ENCODE data around the gene ANK3. TPM values are rescaled to one million over a fixed set of nuclear protein-coding genes. Genes with fewer than 3 reads are reported as not detected.

Gene ANK3
- polyA plus RNA-seq, 1 donor (not counting 4 experiments of a cell fraction or from before 2014, with no cell fraction given), result 8.3 TPM

GRCh38 chr10:59984415-59984814 is 405.3 kb downstream of the ANK3 start:
- no peak overlapping the region for H3K4me2 ChIP-seq (ENCODE audit: control insufficient read depth, extremely low read depth, insufficient read depth, low read depth, low read length)
- H2AFZ ChIP-seq (ENCODE audit: control insufficient read depth, low read length), result no peak overlapping the region
- dilution Hi-C loops (cut with MboI; ENCODE audit: extremely low pct_ligation_motif_present, low sequenced_read_pairs), result no loop called here
- no peaks in the 10 kb centered on the region for H3K27me3 ChIP-seq (ENCODE audit: control insufficient read depth, extremely low read depth, insufficient read depth, low read length)
- FAIRE-seq, result no peak
- H3K4me3 ChIP-seq (ENCODE audit: control insufficient read depth in 2 of 3, extremely low read depth in 1 of 3, insufficient read depth in 2 of 3, low read depth in 1 of 3, low read length in 3 of 3), result no peak overlapping the region
- TF ChIP-seq CTCF (optimal IDR thresholded peaks at IDR 0.05 in 1 of 3, IDR thresholded peaks at IDR 0.05 in 1 of 3, conservative IDR thresholded peaks at IDR 0.05 in 1 of 3; ENCODE audit: extremely low read depth in 1 of 3, insufficient read depth in 2 of 3, low read length in 3 of 3) (no peak), EZH2 (IDR thresholded peaks at IDR 0.05; ENCODE audit: low read length) (no peak)
- H3K9me1 ChIP-seq (ENCODE audit: control insufficient read depth, extremely low read depth, insufficient read depth, low read length), result no peaks in the 10 kb centered on the region
- H4K20me1 ChIP-seq (ENCODE audit: control insufficient read depth, extremely low read depth, insufficient read depth, low read length), result no peaks in the 10 kb centered on the region
- H3K79me2 ChIP-seq (ENCODE audit: control insufficient read depth, insufficient read depth, low read length), result no peaks in the 10 kb centered on the region
- no peak overlapping the region for H3K9ac ChIP-seq (ENCODE audit: control insufficient read depth, extremely low read depth, insufficient read depth, low read length)
- no peak overlapping the region for H3K27ac ChIP-seq (ENCODE audit: control insufficient read depth, insufficient read depth, low read length)
- no peak for DNase-seq (ENCODE audit: low read depth, low spot score)
- H3K9me3 ChIP-seq (ENCODE audit: control insufficient read depth, low read depth, low read length), result no peaks in the 10 kb centered on the region
- H3K4me1 ChIP-seq (ENCODE audit: control insufficient read depth, extremely low read depth, insufficient read depth, low read length), result peaks cover 13% of the 10 kb centered on the region
- no peaks in the 10 kb centered on the region for H3K36me3 ChIP-seq (ENCODE audit: control insufficient read depth in 2 of 2, extremely low read depth in 1 of 2, insufficient read depth in 2 of 2, low read length in 2 of 2)

- no peaks in the 10 kb centered on the region for H3K9me3 ChIP-seq (ENCODE audit: control insufficient read depth, low read depth, low read length)
- peaks cover 6% of the 10 kb centered on the region for H3K4me1 ChIP-seq (ENCODE audit: control insufficient read depth, extremely low read depth, insufficient read depth, low read length)
- no peak overlapping the region for H3K4me3 ChIP-seq (ENCODE audit: control insufficient read depth in 2 of 3, extremely low read depth in 1 of 3, insufficient read depth in 2 of 3, low read depth in 1 of 3, low read length in 3 of 3)
- H3K36me3 ChIP-seq (ENCODE audit: control insufficient read depth in 2 of 2, extremely low read depth in 1 of 2, insufficient read depth in 2 of 2, low read length in 2 of 2), result no peaks in the 10 kb centered on the region
- H3K79me2 ChIP-seq (ENCODE audit: control insufficient read depth, insufficient read depth, low read length), result no peaks in the 10 kb centered on the region
- H2AFZ ChIP-seq (ENCODE audit: control insufficient read depth, low read length), result no peak overlapping the region
- DNase-seq (ENCODE audit: low read depth, low spot score) (no peak), FAIRE-seq (no peak)
- H4K20me1 ChIP-seq (ENCODE audit: control insufficient read depth, extremely low read depth, insufficient read depth, low read length), result no peaks in the 10 kb centered on the region
- H3K27me3 ChIP-seq (ENCODE audit: control insufficient read depth, extremely low read depth, insufficient read depth, low read length), result no peaks in the 10 kb centered on the region
- H3K4me2 ChIP-seq (ENCODE audit: control insufficient read depth, extremely low read depth, insufficient read depth, low read depth, low read length), result no peak overlapping the region
- no peak overlapping the region for H3K9ac ChIP-seq (ENCODE audit: control insufficient read depth, extremely low read depth, insufficient read depth, low read length)
- TF ChIP-seq EZH2 (IDR thresholded peaks at IDR 0.05; ENCODE audit: low read length) (no peak), CTCF (optimal IDR thresholded peaks at IDR 0.05 in 1 of 3, IDR thresholded peaks at IDR 0.05 in 1 of 3, conservative IDR thresholded peaks at IDR 0.05 in 1 of 3; ENCODE audit: extremely low read depth in 1 of 3, insufficient read depth in 2 of 3, low read length in 3 of 3) (no peak)
- no peaks in the 10 kb centered on the region for H3K9me1 ChIP-seq (ENCODE audit: control insufficient read depth, extremely low read depth, insufficient read depth, low read length)
- H3K27ac ChIP-seq (ENCODE audit: control insufficient read depth, insufficient read depth, low read length), result no peak overlapping the region
- dilution Hi-C loops (cut with MboI; ENCODE audit: extremely low pct_ligation_motif_present, low sequenced_read_pairs), result no loop called here
Measured at GRCh38 chr10:59980356-59980755, 409.3 kb downstream of the ANK3 start.

Measured in keratinocyte (primary cell).